KMS-11 (cell line): ENCODE data around the gene CCDC88B.

ENCODE experiments used
- H2AFZ ChIP-seq: fragments of 200-600 bp; sonication (generic); 2 replicates; pipeline ENCODE4 v1.6.1; 2016; ENCODE audit warnings: antibody characterized with exemption, mixed run types, low read depth
- H3K27ac ChIP-seq: fragments of 200-600 bp; sonication (generic); 2 replicates; pipeline ENCODE4 v1.6.1; 2016; ENCODE audit warnings: mild to moderate bottlenecking, mixed run types
- H3K27me3 ChIP-seq: fragments of 200-600 bp; sonication (generic); 2 replicates; pipeline ENCODE4 v1.6.1; 2017; ENCODE audit warnings: mild to moderate bottlenecking, low read depth, mixed run types, moderate library complexity; ENCODE audit not compliant: insufficient read depth
- H3K36me3 ChIP-seq: fragments of 200-600 bp; sonication (generic); 2 replicates; pipeline ENCODE4 v1.6.1; 2017; ENCODE audit warnings: mild to moderate bottlenecking, mixed run types; ENCODE audit not compliant: insufficient read depth
- H3K4me1 ChIP-seq: fragments of 200-600 bp; sonication (generic); 2 replicates; pipeline ENCODE4 v1.6.1; 2016; ENCODE audit warnings: mild to moderate bottlenecking, low read depth, mixed run types; ENCODE audit not compliant: poor library complexity, severe bottlenecking
- H3K4me2 ChIP-seq: fragments of 200-600 bp; sonication (generic); 2 replicates; pipeline ENCODE4 v1.7.0; 2016; ENCODE audit warnings: mild to moderate bottlenecking, mixed run types
- H3K4me3 ChIP-seq: fragments of 200-600 bp; sonication (generic); IDR thresholded peaks from 2 replicates; pipeline ENCODE4 v1.6.1; 2017; ENCODE audit warnings: low read depth, low read length, mixed read lengths; ENCODE audit not compliant: insufficient read depth
- H3K79me2 ChIP-seq: fragments of 200-600 bp; sonication (generic); 2 replicates; pipeline ENCODE4 v1.6.1; 2016; ENCODE audit warnings: low read depth, mixed run types; ENCODE audit not compliant: insufficient read depth
- H3K9ac ChIP-seq: fragments of 200-600 bp; sonication (generic); 2 replicates; pipeline ENCODE4 v1.6.1; 2016; ENCODE audit warnings: mild to moderate bottlenecking, mixed run types
- H4K20me1 ChIP-seq: fragments of 200-600 bp; sonication (generic); 2 replicates; pipeline ENCODE4 v1.6.1; 2016; ENCODE audit warnings: mild to moderate bottlenecking, mixed run types; ENCODE audit not compliant: insufficient read depth
- CTCF ChIP-seq: fragments of 200-600 bp; sonication (generic); conservative IDR thresholded peaks from 2 replicates; pipeline ENCODE4 v1.6.1; 2017; ENCODE audit warnings: low read depth, mild to moderate bottlenecking, antibody characterized with exemption, low read length, moderate library complexity, mixed read lengths

The CCDC88B gene

GRCh38 chr11:64364435-64364834 lies 24.4 kb downstream of the CCDC88B start:
- Histone ChIP-seq H3K27me3 (no peaks in the 10 kb centered on the region), H3K79me2 (no peaks in the 10 kb centered on the region), H3K27ac (no peak overlapping the region), H4K20me1 (no peaks in the 10 kb centered on the region), H3K36me3 (peaks cover 5% of the 10 kb centered on the region; the same call in 1 of the 2 replicates), H3K9ac (no peak overlapping the region), H2AFZ (no peak overlapping the region), H3K4me1 (peaks cover 26% of the 10 kb centered on the region), H3K4me3 (no peak overlapping the region), H3K4me2 (no peak overlapping the region)
- TF ChIP-seq CTCF: no peak

- Histone ChIP-seq H3K4me1 (peaks cover 24% of the 10 kb centered on the region), H3K27ac (no peak overlapping the region), H2AFZ (no peak overlapping the region), H3K9ac (no peak overlapping the region), H3K4me2 (no peak overlapping the region), H4K20me1 (no peaks in the 10 kb centered on the region), H3K4me3 (no peak overlapping the region), H3K27me3 (no peaks in the 10 kb centered on the region), H3K79me2 (no peaks in the 10 kb centered on the region), H3K36me3 (peaks cover 5% of the 10 kb centered on the region; the same call in 1 of the 2 replicates)
- TF ChIP-seq CTCF: no peak
Observed at GRCh38 chr11:64364911-64365310, 24.9 kb downstream of the CCDC88B start.

GRCh38 chr11:64366751-64367150 lies 26.7 kb downstream of the CCDC88B start:
- H3K4me1 ChIP-seq: peaks cover 7% of the 10 kb centered on the region
- no peak overlapping the region for H3K27ac ChIP-seq
- no peaks in the 10 kb centered on the region for H3K79me2 ChIP-seq
- H3K4me2 ChIP-seq: no peak overlapping the region
- H3K4me3 ChIP-seq: no peak overlapping the region
- H4K20me1 ChIP-seq: no peaks in the 10 kb centered on the region
- no peak overlapping the region for H3K9ac ChIP-seq
- no peaks in the 10 kb centered on the region for H3K27me3 ChIP-seq
- H3K36me3 ChIP-seq: peaks cover 5% of the 10 kb centered on the region; the same call in 1 of the 2 replicates
- TF ChIP-seq CTCF: no peak
- no peak overlapping the region for H2AFZ ChIP-seq

- Histone ChIP-seq H3K79me2 (no peaks in the 10 kb centered on the region), H4K20me1 (no peaks in the 10 kb centered on the region), H3K4me2 (no peak overlapping the region), H2AFZ (no peak overlapping the region), H3K9ac (no peak overlapping the region), H3K27me3 (no peaks in the 10 kb centered on the region), H3K4me3 (no peak overlapping the region), H3K27ac (no peak overlapping the region), H3K4me1 (no peaks in the 10 kb centered on the region), H3K36me3 (no peaks in the 10 kb centered on the region)
- TF ChIP-seq CTCF: no peak
Observed at GRCh38 chr11:64367931-64368672, 28.1 kb downstream of the CCDC88B start.
